ENCODE measurements around the gene CNNM1.

The CNNM1 gene

GRCh38 chr10:99410146-99410545 is 81.0 kb downstream of the CNNM1 start:
- H3K27ac ChIP-seq: no peak overlapping the region
- no peak for DNase-seq (ENCODE audit: low read depth, low spot score)

DNA sequence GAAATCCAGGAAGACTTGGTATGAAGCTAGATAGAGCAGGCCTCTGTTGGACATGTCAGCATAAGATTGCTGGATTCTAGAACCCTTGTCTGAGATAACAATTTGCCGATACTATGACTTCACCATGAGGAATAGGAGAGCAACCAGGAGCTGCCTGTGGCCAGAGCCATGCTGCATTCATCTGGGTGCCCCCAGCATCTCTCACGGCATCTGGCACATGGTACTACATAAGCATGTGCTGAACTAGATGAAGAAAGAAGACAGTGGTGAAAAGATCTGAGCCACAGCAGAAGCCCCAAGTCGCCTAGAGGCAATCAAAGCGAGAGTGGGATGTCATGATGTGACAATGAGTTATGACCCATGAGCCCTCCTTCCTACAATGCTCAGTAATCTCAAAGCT is 81.7 kb downstream of the CNNM1 start:
- DNase-seq (ENCODE audit: low read depth, low spot score): no peak

DNA sequence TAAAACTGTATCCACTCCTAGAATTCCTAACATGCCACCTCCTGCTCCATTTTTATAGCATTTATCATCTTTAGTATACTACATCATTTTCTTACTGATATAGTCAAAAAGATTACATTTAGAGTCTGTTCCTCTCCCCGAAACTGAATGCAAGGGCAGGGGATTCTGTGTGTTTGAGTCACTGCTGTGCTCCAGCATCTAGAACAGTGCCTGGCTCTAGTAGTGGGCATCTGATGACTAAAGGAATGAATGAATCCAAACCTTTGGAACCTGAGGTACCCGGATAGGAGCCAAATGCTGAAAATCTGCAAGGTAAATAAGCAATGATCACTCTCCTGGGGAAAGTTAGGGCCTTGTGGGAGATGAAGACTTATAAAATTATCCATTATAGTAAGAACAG is 82.4 kb downstream of the CNNM1 start:
- no peak overlapping the region for H3K27ac ChIP-seq

More for the DNA sequence above, 81.7 kb downstream of the CNNM1 start:
- H3K27ac ChIP-seq: no peak overlapping the region

DNA sequence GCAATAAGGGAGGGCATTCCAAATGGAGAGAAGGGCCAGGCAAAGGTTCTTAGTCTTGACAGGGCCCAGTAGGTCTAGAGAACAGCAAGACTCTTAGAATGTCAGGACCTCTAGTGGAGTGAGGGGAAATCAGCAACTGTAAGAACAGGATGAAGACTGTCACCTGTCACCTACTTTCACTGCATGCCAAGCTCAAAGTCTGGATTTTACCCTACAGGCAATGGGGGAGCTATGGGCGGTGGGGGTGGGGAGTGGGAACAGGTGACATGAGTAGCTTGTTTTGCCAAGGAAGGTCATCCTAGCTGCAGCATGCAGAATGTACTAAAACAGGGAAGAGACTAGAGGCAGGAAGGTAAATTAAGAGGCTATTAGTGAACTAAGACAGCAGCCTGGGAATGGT is 82.9 kb downstream of the CNNM1 start:
- DNase-seq (ENCODE audit: low read depth, low spot score): no peak
- no peak overlapping the region for H3K27ac ChIP-seq

More for the DNA sequence above, 82.4 kb downstream of the CNNM1 start:
- no peak for DNase-seq (ENCODE audit: low read depth, low spot score)

GRCh38 chr10:99418910-99419624 is 89.9 kb downstream of the CNNM1 start:
- no peak overlapping the region for H3K27ac ChIP-seq

DNA sequence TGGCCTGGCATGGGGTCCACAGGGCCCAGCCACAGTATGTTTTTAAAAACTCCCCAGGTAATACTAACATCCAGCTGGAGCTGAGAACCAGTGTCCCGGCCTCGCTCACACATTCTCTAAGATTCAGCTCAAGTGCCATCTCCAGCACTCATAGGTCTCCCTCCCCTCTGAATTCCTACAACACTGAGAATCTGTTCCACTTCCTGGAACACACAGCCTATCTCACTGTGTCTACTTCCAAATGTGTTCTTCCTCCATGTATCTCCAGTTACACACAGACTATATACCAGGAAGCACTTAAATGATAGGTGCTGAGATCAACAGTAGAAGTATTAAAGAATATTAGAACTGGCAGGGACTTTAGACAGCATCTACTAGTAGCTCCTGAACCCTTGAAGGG is 90.5 kb downstream of the CNNM1 start:
- no peak overlapping the region for H3K27ac ChIP-seq
- no peak for DNase-seq (ENCODE audit: low read depth, low spot score)

More at GRCh38 chr10:99418910-99419624, 89.9 kb downstream of the CNNM1 start:
- DNase-seq (ENCODE audit: low read depth, low spot score): no peak

DNA sequence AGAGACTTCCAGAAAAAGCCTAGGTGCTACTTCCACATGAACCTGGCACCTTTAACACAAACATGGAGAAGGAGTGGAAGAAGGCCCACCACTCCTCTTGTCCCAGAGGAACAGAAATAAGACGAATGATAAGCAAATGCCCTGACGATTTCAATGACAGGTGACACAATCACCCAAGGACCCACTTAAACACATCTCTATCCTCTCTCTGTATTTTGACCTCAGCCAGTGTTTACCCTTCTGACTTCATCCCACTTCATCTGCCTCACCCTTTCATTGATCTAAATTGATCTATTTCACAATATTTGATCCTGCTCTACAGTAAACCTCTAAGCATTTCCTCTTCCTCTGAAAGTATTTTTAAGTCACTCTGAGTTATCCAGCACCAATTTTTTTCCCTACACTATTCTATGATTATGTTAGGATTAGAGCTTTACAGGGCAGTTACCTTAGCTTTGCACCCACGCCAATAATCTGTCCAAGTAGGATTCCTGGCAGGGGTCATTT is 92.1 kb downstream of the CNNM1 start:
- H3K27ac ChIP-seq: no peak overlapping the region
- DNase-seq (ENCODE audit: low read depth, low spot score): no peak

DNA sequence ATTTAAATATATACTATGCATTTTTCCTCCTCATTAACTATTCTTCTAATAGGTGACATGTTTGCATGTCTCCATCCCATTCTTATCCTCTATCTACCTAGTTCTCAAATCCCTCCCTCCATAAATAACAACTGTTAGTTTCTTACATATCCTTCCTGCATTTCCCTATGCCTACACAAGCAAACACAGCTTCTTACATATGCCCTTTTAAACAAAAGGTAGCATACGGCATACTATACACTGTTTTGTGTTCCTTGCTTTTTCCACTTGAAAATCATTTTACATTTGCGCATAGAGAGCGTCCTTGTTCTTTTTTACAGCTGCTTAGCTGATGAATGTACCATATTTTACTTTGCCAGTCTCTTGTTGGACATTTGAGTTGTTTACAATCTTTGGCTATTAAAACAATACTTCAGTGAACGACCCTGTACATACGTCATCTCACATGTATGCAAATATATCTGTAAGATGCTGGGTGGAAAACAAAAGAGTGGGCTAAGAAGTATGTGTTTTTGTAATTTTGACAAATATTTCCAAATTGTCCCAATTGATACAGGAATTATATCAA is 93.5 kb downstream of the CNNM1 start:
- no peak overlapping the region for H3K27ac ChIP-seq
- no peak for DNase-seq (ENCODE audit: low read depth, low spot score)

DNA sequence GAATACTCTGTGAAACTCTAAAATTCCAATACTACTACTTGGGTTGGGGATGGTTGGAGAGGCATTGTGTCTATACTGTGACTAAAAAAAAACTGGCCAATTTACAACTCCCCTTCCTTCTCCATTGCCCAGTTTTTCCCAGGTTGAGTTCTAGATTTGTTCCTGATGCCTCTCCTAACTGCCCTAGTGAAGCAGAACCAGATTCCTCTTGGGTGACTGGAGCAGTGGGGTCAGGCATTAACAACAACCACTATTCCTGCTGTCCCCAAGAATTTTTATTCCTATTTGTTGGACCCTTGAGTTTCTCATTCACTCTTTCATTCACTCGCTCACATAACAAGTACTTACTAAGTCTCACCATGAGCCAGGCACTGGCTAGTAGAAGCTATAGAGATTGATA is 95.5 kb downstream of the CNNM1 start:
- no peak for DNase-seq (ENCODE audit: low read depth, low spot score)
- H3K27ac ChIP-seq: no peak overlapping the region

DNA sequence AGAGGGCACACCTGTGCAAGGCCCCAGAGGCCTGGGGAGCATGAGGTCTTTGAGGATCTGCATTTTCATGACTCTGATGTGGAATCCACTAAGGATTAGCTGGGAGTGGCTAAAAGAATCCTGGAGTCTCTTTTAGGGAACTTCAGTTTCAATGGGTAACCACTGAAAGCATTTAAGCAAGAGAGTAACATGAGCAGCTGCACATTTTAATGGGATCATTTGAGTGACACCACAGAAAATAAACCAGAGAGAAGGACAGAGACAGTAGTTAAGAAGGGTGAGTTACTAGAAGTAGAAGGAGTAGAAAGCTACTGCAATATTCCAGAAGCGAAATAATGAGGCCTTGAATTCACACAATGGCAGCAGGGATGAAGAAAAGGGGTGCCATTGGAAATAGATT is 96.0 kb downstream of the CNNM1 start:
- no peak overlapping the region for H3K27ac ChIP-seq
- no peak for DNase-seq (ENCODE audit: low read depth, low spot score)

DNA sequence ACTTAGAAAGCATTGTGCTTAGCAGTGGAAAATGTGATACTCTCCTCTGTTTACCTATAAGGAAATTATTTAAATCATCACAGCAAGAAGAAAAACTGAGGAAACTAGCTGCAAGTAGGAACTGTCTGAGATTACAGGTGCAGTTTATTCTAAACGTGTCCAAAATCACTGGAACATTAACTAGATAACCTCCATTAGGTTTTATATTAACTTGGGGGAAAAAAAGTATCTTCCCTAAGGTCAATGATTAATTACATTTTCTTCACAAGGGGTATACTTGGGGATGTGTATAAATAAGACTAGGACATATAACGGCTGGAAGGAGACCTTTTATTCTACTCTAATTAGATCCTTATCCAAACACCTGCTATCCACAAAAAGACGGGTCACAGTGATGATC is 97.5 kb downstream of the CNNM1 start:
- no peak for DNase-seq (ENCODE audit: low read depth, low spot score)
- H3K27ac ChIP-seq: no peak overlapping the region

GRCh38 chr10:99427566-99428190 is 98.5 kb downstream of the CNNM1 start:
- no peak for DNase-seq (ENCODE audit: low read depth, low spot score)
- H3K27ac ChIP-seq: no peak overlapping the region

DNA sequence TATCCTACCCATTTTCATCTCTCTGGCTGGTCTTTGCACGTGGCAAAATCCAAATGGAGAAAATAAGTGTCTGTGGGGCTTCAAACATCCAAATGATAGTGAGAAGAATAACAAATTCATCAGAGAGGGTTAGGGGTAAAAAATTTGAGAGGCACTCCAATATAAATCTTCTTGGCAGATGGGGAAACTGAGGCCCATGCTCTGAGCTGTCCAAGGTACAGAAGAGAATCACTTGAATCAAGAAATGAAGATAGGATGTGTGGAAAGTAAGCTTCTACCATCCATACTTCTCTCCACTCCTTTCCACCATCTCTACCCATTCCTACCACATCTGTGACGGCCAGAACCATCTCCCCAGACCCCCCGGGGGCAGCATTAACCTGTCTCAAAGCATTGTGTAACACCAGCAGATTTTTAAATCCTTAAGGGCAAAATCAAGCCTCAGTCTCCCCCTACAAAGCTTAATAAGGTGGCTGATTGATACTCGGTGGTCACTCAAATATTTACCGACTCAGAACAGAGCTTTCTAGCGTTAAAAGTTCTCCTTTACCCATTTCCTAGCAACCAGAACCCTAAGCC is 100.5 kb downstream of the CNNM1 start:
- DNase-seq (ENCODE audit: low read depth, low spot score): no peak
- peak overlapping the region; percentile 87 for H3K27ac ChIP-seq

DNA sequence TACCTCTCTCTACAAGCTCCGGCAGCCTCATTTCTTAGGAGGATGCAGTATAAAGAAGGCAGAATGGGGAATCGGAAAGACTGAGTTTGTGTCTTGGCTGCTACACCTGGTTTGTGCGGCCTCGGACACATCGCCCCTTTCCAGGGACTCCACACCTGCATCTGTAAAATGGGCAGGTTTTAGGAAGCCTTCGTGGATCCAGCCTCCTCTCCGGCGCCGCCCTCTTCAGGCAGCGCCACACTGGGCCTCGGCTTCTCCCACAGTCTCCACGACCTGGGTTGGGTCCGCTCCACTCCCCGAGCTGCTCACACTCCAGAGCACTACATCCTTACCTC is 100.9 kb downstream of the CNNM1 start:
- DNase-seq (ENCODE audit: low read depth, low spot score): no peak
- peak overlapping the region; percentile 87 for H3K27ac ChIP-seq

- H3K27ac ChIP-seq: peak within 1 kb of the TSS; percentile 87
- peak; percentile 95 for DNase-seq (ENCODE audit: low read depth, low spot score)
Measured at GRCh38 chr10:99430451-99431189, 101.5 kb downstream of the CNNM1 start, which contains the start of gene GOT1. TSS of gene GOT1 (minus strand) at chr10:99430624. CDS start at chr10:99430565, 59 bp downstream.

GRCh38 chr10:99431190-99431760 is 102.1 kb downstream of the CNNM1 start:
- peak overlapping the region; percentile 87 for H3K27ac ChIP-seq

GRCh38 chr10:99432047-99432446 is 102.9 kb downstream of the CNNM1 start:
- H3K27ac ChIP-seq: no peak overlapping the region
- no peak for DNase-seq (ENCODE audit: low read depth, low spot score)

More at GRCh38 chr10:99431190-99431760, 102.1 kb downstream of the CNNM1 start:
- DNase-seq (ENCODE audit: low read depth, low spot score): no peak

GRCh38 chr10:99432881-99433280 is 103.7 kb downstream of the CNNM1 start:
- DNase-seq (ENCODE audit: low read depth, low spot score): no peak
- H3K27ac ChIP-seq: no peak overlapping the region

GRCh38 chr10:99433378-99434020 is 104.3 kb downstream of the CNNM1 start:
- DNase-seq (ENCODE audit: low read depth, low spot score): no peak
- H3K27ac ChIP-seq: no peak overlapping the region
